K562 treated with DMSO at 1 percent for 48 hours (cell line): ENCODE measurements around the gene STK38L. TPM values are rescaled to one million over a fixed set of nuclear protein-coding genes. Genes with fewer than 3 reads are reported as not detected.

Experiments used
- total RNA-seq: library from RNA; unstranded; fragments of 300-600 nt; gene quantifications from 2 replicates; pipeline ENCODE4 v1.2.3, GENCODE V29; 2022; ENCODE audit warnings: low replicate concordance; ENCODE audit errors: extremely low read depth

The STK38L gene
- not detected in 2 replicates for total RNA-seq

GRCh38 chr12:27243804-27244688 is at the start of gene STK38L:
Gene STK38L, plus strand, starts transcription at chr12:27244286. Its CDS starts 53,435 bp downstream, at chr12:27297721.

GRCh38 chr12:27332714-27333402 is 88.8 kb downstream of the STK38L start, which contains the start of gene BMAL2:
Gene BMAL2, plus strand, starts transcription at chr12:27332836. Its CDS starts 237 bp downstream, at chr12:27333073.

Other genes starting within 250 kb of the STK38L start
- gene TM7SF3, start 229.9 kb upstream of the STK38L start, total RNA-seq: not detected in 2 replicates
- not detected in 2 replicates for gene MED21, start 221.7 kb upstream of the STK38L start, total RNA-seq
- gene C12orf71, start 161.7 kb upstream of the STK38L start, total RNA-seq: not detected in 2 replicates
- gene BMAL2, start 88.5 kb downstream of the STK38L start, total RNA-seq: not detected in 2 replicates
- not detected in 2 replicates for gene SMCO2, start 202.4 kb downstream of the STK38L start, total RNA-seq